Suprapubic skin (tissue), 4 donors: ENCODE data around the gene CNTNAP3B.
"Not testable (repeated sequence)": the region's sequence is repeated elsewhere in the genome, so short reads cannot be mapped to it uniquely, and the experiment has no call there.

Experiments used
- POLR2A ChIP-seq, 2 donors: fragments of 450-650 bp; IDR thresholded peaks; one replicate each; pipeline ENCODE4 v1.6.1; 2017; ENCODE audit warnings: antibody characterized with exemption in 2 of 2, mild to moderate bottlenecking in 2 of 2, moderate library complexity in 2 of 2
- POLR2AphosphoS5 ChIP-seq, 3 donors: sonication (generic); formaldehyde crosslinking; IDR thresholded peaks; one replicate each; pipeline ENCODE4 v1.6.1; 2017; ENCODE audit warnings: antibody characterized with exemption in 3 of 3
- TF ChIP-seq, protein P1 (sequence below), 2 donors: fragments of 200-600 bp in 1 of 2; fragments of 450-650 bp in 1 of 2; sonication (generic) in 1 of 2; IDR thresholded peaks; one replicate each; pipeline ENCODE4 v1.5.1; 2016 to 2019; ENCODE audit warnings: antibody characterized with exemption in 2 of 2, mild to moderate bottlenecking in 1 of 2, moderate library complexity in 1 of 2

DNA sequence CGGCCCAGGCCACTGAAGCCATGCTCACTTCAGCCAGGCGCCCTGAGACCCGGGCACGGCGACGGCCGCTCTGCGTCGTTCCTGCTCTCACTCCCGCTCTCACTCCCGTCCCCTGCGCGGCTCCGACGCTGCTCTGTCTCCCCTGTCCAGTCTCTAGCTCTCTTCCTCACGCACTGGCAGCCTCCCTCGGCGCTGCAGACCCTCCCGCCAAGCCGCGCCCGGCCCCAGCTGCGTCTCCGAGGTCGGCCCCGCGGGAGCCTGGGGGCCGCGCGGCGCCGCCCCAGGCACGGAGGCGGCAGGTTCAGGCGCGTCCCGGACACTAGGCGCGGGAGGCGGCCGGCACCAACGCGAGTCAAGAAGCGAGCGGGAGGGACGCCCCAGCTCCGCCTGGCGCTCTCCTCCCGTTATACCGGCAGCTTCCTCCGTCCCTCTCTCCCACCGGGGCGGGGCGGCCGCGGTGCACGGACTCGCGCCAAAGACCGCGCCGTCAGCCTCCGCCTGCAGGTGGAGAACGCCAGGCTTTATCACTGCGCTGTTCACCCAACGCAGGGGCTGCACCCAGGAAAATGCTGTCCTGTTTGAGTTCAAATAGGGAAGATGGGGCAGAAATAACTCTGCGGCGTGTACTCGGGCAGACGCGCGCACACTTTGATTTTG, at the start of gene CNTNAP3B:
- TF ChIP-seq, protein P1, sequence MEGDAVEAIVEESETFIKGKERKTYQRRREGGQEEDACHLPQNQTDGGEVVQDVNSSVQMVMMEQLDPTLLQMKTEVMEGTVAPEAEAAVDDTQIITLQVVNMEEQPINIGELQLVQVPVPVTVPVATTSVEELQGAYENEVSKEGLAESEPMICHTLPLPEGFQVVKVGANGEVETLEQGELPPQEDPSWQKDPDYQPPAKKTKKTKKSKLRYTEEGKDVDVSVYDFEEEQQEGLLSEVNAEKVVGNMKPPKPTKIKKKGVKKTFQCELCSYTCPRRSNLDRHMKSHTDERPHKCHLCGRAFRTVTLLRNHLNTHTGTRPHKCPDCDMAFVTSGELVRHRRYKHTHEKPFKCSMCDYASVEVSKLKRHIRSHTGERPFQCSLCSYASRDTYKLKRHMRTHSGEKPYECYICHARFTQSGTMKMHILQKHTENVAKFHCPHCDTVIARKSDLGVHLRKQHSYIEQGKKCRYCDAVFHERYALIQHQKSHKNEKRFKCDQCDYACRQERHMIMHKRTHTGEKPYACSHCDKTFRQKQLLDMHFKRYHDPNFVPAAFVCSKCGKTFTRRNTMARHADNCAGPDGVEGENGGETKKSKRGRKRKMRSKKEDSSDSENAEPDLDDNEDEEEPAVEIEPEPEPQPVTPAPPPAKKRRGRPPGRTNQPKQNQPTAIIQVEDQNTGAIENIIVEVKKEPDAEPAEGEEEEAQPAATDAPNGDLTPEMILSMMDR (IDR thresholded peaks at IDR 0.05) = not testable (repeated sequence)
- not testable (repeated sequence) for TF ChIP-seq POLR2A, POLR2AphosphoS5 (IDR thresholded peaks at IDR 0.05)
